ENCODE results near the gene CARMIL3.

CARMIL3 gene

DNA sequence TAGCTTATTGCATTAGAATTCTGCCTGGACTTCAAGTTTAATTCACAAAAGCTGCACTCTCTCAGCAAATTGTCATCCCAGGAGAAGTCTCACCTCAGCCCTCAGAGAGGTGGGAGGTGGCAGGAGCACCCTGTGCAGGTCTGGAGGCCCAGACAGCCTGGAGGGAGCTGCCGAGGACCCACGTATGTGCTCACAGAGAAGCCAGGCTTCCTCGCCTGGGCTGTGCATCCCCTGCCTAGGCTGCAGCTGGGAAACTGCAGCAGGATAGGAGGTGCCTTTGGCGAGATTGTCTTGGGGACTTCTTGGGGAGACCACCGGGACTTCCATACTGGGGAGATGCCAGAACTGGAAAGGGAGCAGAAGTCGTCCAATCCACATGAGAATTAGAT lies 28.3 kb downstream of the CARMIL3 start:
- no peak for DNase-seq

DNA sequence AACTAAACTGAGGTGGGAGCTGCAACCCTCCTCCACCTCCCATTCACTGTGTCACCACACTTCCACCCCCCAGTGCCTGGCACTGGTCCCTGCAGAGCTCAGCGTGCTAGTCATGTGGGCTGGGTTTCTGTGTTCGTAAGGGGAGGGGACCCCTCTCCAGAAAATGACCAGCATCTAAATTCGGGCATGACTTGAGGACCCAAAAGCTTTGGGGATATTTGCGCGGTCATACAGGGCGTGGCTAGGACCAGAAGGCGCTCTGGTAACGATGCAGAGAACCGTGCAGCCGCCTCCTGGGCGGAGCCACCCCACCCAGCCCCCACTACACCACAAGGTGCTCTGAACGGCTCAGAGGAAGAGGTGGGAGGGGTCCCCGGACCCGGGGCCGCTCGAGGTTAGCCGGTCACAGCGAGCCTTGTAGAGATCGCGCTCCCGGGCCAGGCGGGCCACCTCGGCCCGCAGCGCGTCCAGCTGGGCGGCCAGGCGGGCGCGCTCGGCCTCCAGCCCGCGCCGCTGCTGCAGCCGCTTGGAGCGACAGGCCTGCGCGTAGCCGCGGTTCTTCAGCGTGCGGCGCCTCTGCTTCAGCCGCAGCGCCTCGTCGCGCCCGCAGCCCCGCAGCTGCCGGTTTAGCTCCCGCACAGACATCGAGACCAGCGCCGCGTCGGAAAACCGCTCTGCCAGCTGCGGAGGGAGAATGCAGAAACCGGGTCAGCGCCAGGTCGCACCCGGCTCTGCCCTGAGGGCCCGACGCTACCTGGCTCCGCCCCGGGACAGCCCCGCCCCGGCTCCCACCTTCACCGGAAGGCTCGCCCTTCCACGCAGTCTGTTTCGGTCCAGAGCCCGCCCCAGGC lies 29.3 kb downstream of the CARMIL3 start:
- DNase-seq = peak; percentile 27 to 79 (median 53)

DNA sequence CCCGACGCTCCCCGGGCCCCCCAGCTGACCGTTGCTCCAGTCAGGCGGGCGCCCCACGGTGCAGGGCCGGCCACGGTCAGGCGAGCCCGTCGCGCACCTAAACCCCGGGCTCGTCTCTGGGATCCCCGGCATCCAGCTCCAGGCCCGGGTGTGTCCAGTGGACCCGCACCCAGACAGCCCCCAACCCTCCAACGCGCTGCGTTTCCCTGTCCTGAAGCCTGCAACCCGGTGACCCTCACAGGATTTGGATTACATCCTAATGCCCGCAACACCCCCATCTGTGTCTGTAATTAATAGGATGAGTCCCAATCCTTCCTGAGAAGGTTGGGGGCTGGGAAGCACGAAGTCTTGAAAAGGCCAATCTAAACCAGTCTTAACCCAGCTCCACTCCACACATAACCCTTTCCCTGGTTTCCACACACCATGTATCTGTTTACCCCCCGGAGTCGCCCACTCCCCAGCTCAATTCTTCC lies 30.0 kb downstream of the CARMIL3 start:
- DNase-seq = no peak

DNA sequence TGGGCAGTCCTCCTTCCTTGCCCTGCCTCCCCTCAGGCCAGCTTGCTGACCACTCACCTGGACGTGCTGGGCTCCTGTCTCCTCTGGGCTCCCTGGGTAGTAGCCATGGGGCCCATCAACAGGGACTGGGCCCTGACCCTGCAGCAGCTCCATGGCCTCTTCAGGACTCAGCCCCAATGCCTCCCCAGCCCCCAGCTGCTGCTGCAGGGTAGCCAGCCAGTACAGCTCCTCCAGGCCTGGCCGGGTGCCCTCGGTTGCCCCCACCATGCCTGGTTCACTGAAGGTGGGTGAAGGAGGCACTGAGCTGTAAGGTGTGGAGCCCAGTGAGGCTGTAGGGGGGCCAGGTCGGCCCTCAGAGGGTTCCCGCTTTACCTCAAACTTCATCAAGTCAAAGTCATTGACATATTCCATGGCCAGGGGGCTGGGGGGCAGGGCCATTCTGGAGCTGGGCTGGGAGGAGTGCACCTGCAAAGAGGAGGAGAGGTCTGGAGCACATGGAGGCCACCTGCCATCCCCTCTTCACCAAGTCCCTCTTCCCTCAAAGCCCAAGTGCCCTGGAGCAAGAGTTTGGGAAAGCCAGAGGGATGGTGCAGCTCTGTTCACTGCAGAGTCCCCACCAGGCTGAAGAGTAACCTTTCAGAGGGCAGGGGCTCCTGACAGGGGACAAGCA lies 30.7 kb downstream of the CARMIL3 start:
- no peak for DNase-seq

DNA sequence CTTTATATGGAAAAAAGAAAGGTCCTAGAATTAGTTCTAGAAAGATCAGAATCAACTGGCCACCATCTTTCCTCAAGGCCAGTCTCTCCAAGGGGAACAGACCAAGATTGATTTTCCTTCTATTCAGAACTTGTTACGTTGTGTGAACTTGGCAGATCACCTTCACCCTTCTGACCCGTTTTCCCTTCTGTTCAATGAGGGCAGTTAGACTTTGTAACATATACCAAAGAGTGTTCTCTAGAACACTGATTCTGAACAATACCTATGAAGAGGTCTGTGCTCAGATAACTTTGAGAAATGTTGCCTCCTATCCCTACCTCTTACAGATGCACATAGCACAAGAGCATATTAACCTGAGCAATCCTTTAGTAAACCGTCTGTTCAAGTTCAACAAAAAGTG lies 31.7 kb downstream of the CARMIL3 start:
- DNase-seq = no peak

DNA sequence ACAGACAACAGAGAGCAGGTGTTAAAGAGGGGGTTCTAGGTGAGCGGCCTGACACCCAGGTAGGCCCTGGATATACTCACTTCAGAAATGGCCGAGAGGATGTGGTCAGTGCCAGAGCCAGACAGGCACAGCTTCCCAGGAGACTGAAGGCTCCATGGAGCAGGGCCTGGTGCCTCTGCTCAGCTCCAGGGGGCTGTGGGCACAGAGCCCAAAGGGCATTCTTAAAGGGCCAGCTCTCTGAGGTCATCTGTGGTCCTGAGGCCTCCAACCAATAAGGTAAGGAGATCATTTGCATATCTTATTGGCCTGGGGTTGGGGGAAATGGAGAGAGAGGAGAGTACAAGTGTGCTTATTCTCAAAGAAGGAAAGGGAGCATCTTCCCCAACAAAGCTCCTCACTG lies 32.6 kb downstream of the CARMIL3 start:
- DNase-seq = no peak

DNA sequence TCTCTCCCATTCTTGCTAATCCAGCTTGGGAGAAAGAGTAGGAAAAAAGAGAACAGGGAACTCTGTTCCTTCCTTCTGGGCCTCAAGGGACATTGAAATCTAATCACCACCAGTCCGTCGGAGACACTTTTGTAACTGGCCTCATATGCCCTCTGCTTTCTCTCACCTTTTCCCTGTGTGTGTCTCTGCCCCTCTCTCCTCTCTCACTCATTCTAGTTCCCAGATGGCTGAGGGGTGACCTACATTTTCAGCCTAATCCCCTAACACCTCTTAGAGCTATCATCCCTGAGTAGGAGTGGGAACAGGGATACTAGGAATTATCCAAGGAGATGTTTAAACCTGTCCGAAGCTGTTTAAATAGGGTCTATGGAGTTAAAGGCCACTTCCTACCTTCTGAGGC lies 33.4 kb downstream of the CARMIL3 start:
- DNase-seq = no peak

DNA sequence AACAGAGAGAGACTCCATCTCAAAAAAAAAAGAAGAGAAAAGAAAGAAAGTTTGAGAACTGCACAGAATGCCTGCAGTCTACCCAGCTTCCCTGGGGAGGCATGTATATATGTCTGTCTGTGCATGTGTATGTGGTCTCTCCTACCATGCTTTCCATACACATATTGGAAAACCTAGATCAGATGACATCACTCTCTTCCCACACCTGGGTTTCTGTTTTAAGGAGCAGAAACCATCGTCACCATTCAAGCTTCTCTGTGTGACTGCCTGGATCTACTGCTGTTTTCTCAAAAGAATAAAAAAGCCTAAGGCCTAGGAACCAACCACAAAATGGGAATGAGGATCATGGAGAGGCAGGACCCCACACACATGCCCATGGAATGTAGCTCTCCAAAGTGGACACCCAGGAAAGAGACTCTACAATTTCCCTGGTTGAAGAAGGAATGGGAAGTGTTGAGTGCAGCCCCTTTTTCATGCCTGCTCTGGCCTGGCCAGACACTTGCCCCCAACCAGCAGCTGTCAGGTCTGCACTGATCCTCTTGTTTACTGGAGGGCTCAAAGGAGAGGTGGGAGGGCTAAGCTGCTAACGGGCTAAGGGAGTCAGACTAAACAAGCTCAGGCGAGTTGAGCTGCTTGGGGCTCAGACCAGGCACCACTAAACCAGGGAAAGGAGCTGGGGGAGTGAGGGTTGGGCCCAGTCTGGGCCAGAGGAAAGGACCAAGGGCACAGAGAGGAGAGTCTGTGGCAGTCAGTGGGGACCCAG lies 34.6 kb downstream of the CARMIL3 start:
- DNase-seq = no peak

DNA sequence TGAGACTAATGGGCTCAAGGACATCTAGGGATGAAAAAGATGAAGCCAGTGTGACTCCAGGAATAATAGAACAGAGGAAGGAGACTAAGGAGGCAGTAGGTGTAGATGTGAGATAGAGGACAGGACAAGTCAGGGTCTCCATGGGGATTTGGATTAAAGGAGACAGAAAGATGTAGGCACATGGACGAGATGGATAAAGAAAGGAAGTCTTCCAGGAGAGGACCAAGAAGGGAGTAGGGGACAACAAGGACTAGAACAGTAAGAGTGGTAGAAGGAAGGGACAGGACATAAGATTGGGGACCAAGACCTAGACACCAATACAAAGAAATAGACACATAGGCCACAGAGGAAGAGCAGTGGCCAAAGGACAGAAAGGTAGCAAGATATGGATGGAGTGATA lies 35.2 kb downstream of the CARMIL3 start:
- no peak for DNase-seq

DNA sequence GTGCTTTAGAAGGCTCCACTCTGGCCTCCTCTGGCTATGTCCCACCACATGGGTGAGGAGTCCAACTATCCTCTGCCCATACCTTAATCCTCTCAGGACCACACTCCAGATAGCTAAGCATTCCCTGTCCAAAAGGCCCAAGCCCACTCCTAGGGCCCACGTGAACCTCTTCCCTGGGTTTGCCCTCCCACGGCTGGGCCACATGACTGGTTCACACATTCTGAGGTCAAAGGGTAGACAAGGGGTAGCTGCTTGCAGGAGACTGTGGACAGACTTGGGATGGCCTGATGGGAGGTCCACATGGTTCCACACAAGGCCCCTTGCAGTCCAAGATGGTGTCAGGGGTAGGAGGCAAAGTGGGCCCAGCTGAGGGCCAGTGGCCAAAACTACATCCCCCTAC lies 36.3 kb downstream of the CARMIL3 start:
- DNase-seq = no peak

DNA sequence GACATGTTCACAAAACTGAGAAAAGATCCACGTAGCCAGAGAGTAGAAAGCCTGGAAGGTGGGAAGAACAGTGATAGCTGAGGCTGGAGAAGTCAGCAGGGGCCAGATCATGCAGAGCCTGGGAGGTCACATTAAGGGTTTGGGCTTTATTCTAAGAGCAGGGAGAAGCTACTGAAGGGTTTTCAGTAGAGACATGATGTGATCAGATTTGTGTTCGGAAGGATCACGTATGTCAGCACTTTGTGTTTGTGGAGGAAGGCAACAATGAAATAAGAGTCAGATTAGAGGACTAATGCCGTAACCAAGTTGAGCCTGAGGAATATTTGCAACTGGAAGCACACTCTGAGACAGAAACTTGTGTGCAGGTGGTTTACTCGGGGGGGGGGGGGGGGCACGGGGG lies 38.1 kb downstream of the CARMIL3 start:
- DNase-seq = no peak

DNA sequence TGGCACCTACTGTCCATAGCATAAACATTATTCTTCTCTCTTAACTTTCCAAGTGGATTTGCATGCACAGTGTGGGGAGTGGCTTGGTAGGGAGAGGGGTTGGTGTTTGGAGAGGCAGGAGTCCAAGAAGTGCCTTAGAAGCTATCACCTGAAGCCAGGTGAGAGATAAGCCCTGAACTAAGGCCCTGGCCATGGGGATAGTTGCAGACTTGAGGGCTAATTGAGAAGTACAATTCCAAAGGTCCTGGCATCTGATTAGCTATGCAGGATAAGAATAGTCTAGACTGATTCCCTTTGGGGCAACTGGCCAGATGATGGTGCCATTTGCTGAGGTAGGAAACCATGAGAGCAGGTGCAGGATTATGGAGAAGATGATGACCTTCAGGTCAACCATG lies 40.3 kb downstream of the CARMIL3 start:
- no peak for DNase-seq

DNA sequence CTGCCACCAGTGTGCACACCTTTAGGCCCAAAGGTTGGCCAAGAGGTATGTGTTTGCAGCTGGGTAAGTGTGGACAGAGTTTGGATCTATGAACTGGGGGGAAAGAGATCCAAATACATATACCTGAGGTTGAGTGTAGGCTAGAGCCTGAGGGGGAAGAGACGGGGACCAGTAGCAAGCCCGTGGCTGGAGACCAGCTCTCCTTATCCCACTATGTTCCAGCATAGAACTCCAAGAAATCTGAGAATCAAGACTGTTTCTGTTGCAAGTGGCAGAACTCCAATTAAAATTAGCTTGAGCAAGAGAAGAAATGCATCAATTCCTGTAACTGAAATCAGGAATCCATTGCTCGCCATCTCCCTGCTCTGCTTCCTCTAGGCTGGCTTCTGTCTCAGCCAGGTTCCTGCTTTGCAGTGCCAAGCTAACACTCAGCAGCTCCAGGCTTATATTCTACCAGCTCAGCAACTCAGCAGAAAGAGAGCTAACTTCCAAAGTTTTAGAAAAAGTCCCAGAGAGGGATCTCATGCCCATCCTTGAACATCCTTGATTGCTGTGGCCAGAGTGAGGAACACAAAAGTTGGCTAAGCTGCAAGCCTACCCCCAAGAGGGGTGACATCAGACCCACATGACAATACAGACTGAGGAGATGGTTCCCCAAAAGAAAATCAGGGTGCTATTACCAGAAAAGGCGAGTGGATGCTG lies 40.8 kb downstream of the CARMIL3 start:
- DNase-seq = no peak

DNA sequence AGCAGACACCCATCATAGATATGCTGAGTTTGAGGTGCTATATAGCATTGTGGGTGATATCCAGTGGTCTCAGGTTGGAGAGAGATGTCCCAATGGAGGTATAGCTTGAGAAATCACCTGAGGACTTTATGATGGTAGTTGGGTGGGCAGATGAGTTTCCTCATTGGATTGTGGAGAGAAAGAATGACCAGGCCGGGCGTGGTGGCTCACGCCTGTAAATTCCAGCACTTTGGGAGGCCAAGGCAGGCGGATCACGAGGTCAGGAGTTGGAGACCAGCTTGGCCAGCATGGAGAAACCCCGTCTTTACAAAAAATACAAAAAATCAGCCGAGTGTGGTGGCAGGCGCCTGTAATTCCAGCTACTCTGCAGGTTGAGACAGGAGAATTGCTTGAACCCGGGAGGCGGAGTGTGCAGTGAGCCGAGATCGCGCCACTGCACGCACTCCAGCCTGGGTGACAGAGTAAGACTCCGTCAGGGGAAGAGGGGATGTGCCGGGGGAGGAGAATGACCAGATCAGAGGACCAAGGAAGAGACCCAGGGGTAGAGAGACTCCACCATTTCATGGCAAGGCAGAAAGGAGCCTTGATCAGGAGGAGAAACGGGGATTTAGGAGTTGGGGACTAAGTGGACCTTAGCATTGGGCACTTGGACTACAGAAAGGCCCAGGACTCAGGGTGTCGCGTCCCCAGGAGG lies 41.5 kb downstream of the CARMIL3 start:
- DNase-seq = no peak

DNA sequence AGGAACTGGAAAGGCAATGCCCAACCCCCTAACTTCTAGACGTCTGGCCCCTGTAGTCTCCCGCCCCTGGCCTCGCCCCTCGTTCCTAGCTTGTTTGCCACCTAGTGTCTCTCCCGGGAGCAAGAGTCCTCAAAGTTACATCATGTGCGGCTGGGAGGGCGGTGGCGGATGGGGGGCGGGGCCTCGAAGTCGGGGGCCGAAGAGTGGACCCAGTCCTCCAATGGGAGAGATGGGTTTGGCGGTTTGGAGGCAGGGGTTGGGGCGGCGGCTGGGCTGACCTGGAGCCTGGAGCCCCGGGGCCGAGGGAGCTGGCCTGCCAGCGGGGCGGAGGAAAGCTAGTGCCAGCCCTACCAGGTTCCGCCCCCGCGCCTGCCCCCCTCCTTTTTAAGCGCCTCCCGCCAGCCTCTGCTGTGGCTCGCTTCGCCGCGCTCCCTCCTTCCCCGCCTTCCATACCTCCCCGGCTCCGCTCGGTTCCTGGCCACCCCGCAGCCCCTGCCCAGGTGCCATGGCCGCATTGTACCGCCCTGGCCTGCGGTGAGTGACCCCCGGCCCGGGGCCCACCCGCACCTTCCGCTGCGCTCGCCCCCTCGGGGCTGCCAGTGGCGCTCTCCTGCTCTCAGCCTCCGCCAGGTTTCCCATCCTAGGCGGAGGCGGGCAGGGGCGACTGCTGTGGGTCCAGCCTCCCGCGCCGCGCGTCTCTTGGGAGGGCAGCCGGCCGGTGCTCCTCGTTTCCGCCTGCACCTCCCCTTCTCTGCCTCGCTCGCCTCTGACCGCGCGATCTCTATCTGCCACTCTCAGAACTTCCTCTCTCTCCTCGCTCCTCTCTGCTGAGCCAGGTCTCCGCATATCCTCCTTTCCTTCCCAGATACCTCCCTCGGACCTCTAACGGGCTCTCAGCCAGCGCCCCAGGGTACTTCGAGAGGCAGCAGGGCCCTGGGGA lies 42.4 kb downstream of the CARMIL3 start, which contains the start of gene PCK2:
Gene PCK2, plus strand, starts transcription at position 411 of the 940 bp plus-strand sequence. Its CDS starts 95 bp downstream, at position 506.
- DNase-seq = peak; percentile 46 to 86 (median 62)

DNA sequence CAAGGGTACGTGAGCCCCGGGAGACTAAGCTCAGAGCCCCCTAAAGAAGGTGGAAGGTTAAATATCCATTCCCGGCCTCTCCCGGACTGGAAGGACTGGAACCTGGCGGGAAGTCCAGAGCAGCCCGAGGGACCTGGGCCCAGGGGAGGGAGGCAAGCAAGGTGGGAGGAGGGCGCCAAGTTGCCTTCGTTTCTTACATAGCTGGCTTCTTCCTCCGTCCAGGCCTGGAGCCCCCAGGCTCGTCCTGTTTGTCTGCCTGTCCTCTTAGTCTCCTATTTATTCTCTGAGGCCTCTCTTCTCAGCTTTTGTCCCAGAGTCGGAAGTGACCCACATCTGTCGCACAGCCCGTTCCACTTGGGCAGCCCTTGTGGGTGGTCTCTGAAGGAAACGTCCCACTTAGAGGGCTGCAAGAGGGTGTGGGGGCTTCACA lies 43.0 kb downstream of the CARMIL3 start:
- DNase-seq = peak in 1 of 5 experiments; percentile 30

DNA sequence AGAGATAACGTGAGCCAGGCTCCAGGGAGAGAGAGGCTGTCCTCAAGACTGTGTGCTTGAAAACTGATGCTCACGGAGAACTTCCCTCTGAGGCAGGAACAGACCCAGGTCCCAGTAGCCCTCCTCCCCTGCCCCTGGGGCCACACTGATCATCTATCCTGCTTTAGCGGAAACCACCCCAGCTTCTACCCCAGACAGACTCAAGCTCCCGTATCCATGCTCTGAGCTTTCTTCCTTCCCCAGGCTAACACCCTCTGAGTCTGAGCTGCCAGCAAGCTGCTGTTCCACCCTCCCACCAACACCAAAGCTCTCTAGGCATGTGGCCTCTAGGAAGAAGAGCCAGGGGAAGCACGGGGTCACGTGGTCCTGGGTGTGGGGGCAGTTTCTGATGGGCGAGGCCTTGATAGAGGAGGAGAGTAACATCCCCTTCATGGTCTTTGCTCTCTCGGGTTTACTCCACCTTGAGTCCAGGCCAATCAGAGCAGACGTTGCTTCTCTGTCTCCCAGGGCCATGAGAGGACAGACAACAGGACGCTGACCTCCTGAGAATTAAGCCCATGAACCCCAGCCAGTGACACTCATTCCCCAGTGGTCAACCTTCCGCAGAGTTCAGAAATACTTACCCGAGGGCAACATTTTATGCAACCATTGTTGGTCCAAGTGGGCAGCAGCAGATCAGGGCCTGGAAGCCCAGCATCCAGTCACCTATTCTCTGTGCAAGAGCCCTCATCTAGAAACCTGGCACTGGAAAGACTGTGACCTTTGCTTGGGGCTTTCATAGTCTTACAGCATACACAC lies 43.7 kb downstream of the CARMIL3 start:
- peak in 2 of 5 experiments; percentile 49 to 82 for DNase-seq

DNA sequence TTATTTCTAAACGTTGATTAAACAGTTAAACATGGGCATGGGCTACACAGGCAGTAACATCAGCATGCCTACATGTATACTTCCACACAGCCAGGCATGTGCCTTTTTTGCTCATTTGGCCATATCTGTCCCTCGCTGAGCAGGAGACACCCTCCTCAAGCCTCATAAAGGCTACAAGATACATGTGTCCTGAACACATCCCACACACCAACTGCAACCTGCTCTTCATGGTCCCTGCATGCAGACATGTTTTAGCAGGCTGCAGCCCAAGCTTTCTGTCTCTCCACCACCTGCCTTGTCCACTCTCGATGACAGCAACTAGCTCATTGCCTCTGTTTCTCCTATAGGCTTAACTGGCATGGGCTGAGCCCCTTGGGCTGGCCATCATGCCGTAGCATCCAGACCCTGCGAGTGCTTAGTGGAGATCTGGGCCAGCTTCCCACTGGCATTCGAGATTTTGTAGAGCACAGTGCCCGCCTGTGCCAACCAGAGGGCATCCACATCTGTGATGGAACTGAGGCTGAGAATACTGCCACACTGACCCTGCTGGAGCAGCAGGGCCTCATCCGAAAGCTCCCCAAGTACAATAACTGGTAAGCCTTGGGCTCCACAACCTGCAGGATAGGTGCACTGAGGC lies 44.9 kb downstream of the CARMIL3 start:
- DNase-seq = no peak

DNA sequence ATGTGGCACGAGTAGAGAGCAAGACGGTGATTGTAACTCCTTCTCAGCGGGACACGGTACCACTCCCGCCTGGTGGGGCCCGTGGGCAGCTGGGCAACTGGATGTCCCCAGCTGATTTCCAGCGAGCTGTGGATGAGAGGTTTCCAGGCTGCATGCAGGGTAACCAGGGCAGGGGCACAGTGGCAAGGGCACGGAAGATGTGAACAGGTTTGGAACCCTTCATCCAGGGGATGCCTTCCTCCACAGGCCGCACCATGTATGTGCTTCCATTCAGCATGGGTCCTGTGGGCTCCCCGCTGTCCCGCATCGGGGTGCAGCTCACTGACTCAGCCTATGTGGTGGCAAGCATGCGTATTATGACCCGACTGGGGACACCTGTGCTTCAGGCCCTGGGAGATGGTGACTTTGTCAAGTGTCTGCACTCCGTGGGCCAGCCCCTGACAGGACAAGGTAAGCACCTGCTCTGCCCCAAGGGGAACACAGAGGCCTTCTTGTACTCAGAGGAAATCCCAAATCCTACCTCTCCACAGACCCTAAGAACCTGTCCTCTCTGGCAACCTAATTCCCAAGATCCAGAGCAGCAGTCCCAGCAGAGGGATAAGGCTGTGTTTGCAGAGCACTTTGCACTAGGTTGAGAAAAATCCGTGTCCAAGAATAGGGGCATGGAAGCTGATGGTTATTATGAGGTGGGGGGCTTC lies 46.6 kb downstream of the CARMIL3 start:
- DNase-seq = no peak

All from T-helper 2 cell (primary cell).